GM19438 (cell line): ENCODE results near the gene EFNA4.

Experiments
- ATAC-seq: cut with Tn5 transposase; IDR thresholded peaks from one replicate; pipeline ENCODE4 v1.9.1; 2021; ENCODE audit warnings: low read depth; ENCODE audit not compliant: unreplicated experiment

The EFNA4 gene

GRCh38 chr1:155084722-155085503, 21.4 kb downstream of the EFNA4 start:
- peak; percentile 71 for ATAC-seq

- no peak for ATAC-seq
These were observed 22.1 kb downstream of the EFNA4 start for GRCh38 chr1:155085504-155086127.

GRCh38 chr1:155086128-155086741, 22.7 kb downstream of the EFNA4 start:
- ATAC-seq: no peak

GRCh38 chr1:155086856-155087535, 23.5 kb downstream of the EFNA4 start:
- no peak for ATAC-seq

DNA sequence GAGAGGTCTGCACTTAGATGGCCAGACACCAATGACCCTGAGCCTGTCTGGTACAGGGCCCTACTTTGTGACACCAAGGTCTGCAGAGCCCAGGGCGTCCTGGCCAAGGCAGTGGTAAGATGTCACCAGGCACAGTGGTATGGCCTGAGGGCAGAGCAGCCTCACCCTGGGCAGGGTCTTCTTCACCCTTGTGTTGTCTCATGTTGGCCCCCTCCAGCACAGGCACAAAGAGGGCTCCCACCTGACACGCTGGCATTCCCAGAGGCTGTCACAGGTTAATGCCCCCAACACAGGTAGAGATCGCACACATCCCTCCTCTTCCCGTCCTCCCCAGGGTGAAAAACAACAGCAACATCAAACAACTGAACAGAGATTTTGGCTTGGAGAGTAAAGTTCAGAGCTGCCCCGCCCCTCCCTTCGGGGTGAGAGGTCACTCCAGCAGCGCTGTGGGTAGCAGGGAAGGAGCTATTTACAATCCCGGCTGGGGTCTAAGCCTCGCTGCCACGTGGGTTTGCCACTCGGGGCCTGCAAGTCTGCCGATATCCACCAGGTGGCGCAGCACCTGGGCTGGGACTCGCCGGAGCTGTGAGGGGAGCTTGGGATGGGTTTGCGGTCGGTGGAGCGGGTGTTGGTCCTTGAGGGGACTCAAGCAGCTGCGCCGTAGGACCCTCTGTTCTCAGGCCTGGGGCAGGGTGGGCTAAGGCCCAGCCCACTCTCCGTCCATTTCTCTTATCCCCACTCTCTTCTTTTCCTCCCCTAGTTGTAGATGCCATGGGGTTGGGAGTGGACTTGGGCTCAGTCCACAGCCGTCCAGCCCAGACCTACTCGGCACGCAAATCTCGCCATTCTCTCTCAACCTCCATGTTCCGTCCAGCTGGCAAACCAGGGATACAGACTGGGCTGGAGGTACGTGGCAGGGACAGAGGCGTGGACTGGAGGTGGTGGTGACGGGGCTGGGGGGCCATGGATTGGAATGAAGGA, 27.8 kb downstream of the EFNA4 start:
- no peak for ATAC-seq

DNA sequence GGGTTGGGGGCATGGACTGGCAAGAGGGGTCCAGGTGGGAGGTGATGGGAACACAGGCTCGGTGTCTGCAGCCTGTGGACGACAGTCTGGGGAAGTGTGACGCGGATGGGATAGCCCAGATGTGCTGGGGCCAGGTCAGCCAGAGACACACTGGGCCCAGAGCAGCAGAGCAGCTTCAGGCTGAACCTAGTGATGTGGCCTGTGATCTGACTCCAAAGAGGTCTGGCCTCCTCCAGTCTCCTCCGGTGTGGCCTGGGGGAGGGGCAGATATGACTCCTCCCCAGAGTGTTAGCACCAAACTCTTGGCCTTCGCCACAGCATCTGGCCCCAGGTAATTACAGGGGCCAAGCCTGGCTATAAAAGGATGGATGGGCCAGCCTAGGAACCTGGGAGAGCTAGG, 28.6 kb downstream of the EFNA4 start:
- ATAC-seq: no peak

DNA sequence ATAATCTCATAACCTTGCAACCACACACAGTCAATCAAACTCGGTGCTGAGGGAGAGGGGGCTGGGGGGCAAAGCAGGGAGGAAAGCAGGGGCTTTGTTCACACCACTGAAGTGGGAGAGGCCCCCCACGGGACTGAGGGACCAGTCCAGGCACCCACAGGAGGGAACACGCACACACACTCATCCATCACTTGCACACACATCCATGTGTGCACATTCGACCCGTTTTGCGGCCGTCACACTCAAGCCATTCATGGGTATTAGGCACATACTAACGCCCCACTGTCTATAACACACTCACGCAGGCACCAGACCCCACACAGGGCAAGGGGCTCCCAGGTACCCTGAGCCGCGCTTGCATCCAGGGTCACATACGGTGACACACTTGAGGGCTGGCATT, 29.1 kb downstream of the EFNA4 start:
- no peak for ATAC-seq

GRCh38 chr1:155093911-155094621, 30.5 kb downstream of the EFNA4 start:
- no peak for ATAC-seq

DNA sequence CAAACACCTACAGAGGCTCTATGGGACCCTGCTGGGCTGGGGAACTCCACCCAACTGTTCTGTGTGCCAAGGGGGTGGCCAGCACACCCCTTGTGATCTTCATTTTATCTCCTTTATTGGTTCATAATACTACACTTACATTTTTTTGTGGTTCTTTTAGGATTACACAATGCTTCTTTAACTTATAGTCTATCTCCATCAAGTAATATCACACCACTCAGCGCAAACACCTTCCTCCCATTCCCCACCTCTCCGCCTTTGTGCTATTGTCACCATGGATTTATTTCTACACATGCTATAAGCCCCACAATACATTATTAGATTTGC, 31.0 kb downstream of the EFNA4 start:
- ATAC-seq: no peak

DNA sequence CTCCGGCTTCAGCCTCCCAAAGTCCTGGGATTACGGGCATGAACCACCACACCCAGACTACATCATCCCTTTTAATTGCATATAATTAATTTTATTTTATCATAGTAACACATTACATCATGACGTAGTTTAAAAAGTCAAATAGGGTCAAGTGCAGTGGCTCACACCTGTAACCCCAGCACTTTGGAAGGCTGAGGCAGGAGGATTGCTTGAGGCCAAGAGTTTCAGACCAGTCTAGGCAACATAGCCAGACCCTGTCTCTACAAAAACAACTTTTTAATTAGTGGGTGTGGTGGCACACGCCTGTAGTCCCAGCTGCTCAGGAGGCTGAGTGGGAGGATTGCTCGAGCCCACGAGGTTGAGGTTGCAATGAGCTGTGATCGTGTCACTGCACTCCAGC, 35.8 kb downstream of the EFNA4 start:
- no peak for ATAC-seq

DNA sequence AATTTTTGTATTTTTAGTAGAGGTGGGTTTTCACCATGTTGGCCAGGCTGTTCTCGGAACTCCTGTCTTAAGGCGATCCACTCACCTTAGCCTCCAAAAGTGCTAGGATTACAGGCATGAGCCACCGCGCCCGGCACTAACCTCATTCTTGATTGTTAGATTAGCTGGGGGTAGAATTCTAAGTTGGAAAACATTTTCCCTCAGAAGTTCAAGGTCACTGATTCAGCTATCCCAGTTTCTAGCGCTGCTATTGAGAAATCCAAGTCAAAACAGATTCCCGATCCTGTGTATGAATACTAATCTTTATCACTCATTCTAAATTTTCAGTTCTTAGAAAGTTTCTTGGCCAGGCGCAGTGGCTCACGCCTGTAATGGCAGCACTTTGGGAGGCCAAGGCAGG, 39.8 kb downstream of the EFNA4 start:
- no peak for ATAC-seq

GRCh38 chr1:155104605-155105534, 41.3 kb downstream of the EFNA4 start:
- ATAC-seq: no peak

DNA sequence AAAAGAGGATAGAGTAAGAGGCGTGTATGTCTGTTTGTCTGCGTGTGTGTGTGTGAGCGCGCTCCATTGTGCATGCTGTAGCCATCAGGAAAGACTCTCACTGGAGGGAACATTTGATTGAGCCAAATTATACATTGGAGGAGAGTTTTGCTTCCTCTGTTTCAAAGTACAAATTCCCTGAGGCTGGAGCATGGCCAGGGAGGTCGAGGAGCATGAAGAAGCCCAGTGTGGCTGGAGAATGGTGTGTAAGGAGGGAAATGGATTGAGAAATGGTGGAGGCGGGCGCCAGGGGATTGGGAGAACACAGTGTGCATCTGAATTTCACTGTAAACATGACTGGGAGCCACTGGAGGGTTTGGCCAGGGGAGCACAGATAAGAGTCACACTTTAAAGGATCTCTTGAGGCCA, 42.1 kb downstream of the EFNA4 start:
- ATAC-seq: no peak

- no peak for ATAC-seq
These were observed 43.3 kb downstream of the EFNA4 start for GRCh38 chr1:155106862-155107261.

- ATAC-seq: no peak
These were observed 44.0 kb downstream of the EFNA4 start for GRCh38 chr1:155107309-155108264.

GRCh38 chr1:155108296-155108695, 44.8 kb downstream of the EFNA4 start:
- ATAC-seq: no peak

DNA sequence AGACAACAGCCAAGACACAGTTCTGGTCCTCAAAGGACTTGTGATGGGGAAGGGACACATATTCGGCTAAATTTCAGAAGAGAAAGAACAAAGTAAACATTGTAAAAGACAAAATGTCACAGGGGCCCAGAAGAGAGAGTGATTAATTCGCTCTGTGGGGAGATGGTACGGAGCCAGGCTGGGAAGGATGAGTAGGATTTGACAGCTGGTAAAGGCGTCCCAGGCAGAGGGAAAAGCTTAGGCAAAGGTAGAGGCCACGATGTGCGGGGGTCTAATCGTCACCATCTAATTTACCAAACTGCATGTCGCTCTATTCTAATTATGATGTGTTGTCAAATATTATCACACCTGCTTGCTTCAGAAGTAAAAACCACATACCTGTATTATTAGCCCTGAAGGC, 46.8 kb downstream of the EFNA4 start:
- no peak for ATAC-seq

DNA sequence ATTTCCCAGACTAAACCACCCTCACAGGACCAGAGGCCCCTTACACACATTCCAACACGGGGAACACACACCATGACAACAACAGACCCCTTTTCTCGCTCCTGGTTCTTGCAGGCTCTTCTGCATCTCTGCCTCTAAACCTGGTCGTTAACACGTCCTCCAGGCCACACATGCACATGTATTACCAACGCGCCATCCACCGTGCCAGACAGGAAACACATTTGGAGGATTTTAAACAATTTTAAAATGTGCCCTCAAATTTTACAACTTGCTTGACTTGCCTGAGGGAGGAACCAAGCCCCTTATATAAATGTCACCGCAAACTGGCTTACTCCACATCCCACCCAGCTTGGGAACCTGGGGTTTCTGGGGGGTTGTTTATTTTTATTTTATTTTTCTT, 47.3 kb downstream of the EFNA4 start:
- ATAC-seq: no peak
